ENCODE results near the gene TMEM37. TPM values are rescaled to one million over a fixed set of nuclear protein-coding genes. Genes with fewer than 3 reads are reported as not detected.
"Not testable (repeated sequence)": the region's sequence is repeated elsewhere in the genome, so short reads cannot be mapped to it uniquely, and the experiment has no call there.

TMEM37 gene
- total RNA-seq, 1 experiment from 2014 or later, result 13.8 TPM

- no peak overlapping the region for H3K27ac ChIP-seq (ENCODE audit: low read depth, low read length, poor library complexity, severe bottlenecking)
- no TSS peak for BruUV-seq (replicated peaks)
- ChIA-PET CTCF (no interaction called here), POLR2A (ENCODE audit: low non-redundant PET) (no interaction called here)
- H3K36me3 ChIP-seq (ENCODE audit: insufficient read depth, low read length, poor library complexity, severe bottlenecking), result no peaks in the 10 kb centered on the region
- peaks cover 2% of the 10 kb centered on the region for H3K4me1 ChIP-seq (ENCODE audit: insufficient read depth, low read length, poor library complexity, severe bottlenecking)
- H3K4me3 ChIP-seq (ENCODE audit: low read depth, low read length, poor library complexity, severe bottlenecking), result no peak overlapping the region
- DNase-seq (ENCODE audit: low spot score), result peak; percentile 29
- TF ChIP-seq CTCF (conservative IDR thresholded peaks at IDR 0.05; ENCODE audit: low read depth, low read length) (no peak), EZH2 (IDR thresholded peaks at IDR 0.05; ENCODE audit: borderline replicate concordance, low read depth, low read length, poor library complexity, severe bottlenecking) (no peak)
- no peaks in the 10 kb centered on the region for H3K27me3 ChIP-seq (replicated peaks; ENCODE audit: insufficient read depth, low read depth, low read length, poor library complexity)
- H3K9me3 ChIP-seq (ENCODE audit: low read depth, low read length, poor library complexity, severe bottlenecking), result no peaks in the 10 kb centered on the region
- intact Hi-C loops (cut with micrococcal nuclease; ENCODE audit: unreplicated experiment), result no loop called here
Measured at GRCh38 chr2:119402645-119403560, 28.8 kb upstream of the TMEM37 start.

DNA sequence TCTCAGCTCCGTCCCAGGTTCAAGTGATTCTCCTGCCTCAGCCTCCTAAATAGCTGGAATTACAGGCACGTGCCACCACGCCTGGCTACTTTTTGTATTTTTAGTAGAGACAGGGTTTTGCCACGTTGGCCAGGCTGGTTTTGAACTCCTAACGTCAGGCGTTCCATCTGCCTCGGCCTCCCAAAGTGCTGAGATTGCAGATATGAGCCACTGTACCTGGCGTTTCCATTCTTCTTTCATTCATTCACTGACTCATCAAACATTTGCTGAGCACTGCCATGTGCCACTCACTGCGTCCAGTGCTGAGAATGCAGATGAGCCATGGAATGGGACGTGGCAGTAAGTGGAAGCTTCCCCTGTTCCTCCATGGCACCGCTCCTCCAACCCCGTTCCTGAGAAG lies 28.0 kb upstream of the TMEM37 start:
- H3K36me3 ChIP-seq (ENCODE audit: insufficient read depth, low read length, poor library complexity, severe bottlenecking); H3K9me3 ChIP-seq (ENCODE audit: low read depth, low read length, poor library complexity, severe bottlenecking); H3K27me3 ChIP-seq (replicated peaks; ENCODE audit: insufficient read depth, low read depth, low read length, poor library complexity); H3K4me3 ChIP-seq (ENCODE audit: low read depth, low read length, poor library complexity, severe bottlenecking); H3K4me1 ChIP-seq (ENCODE audit: insufficient read depth, low read length, poor library complexity, severe bottlenecking); DNase-seq (ENCODE audit: low spot score); BruUV-seq (replicated peaks); H3K27ac ChIP-seq (ENCODE audit: low read depth, low read length, poor library complexity, severe bottlenecking); intact Hi-C loops (cut with micrococcal nuclease; ENCODE audit: unreplicated experiment): not testable (repeated sequence)
- ChIA-PET POLR2A (ENCODE audit: low non-redundant PET) (interaction anchor here (0.5 kb wide), 1 partner anchor 74 kb away, joined by 4 read pairs; no protein-coding TSS in a partner anchor), CTCF (interaction anchor here (0.6 kb wide), 1 partner anchor 255 kb away, joined by 3 read pairs; no protein-coding TSS in a partner anchor)

DNA sequence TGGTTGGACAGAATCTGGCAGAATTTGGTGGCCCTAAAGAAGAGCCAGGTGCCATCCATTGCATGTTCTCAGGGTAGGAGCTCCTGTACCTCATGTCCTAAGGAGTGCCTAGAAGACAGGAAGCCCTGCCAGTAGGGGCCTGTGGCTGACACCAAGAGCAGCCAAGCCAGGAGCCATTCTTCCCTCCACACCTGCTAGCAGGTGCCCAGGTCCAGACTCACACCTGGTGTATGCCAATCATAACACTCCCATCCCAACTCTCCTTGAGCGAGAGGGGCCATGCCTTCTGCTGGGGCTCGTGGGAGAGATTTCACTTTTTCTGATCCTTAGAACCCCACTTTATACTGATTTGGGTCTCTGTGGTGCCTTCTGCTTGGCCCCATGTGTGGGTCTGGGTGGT lies 26.5 kb upstream of the TMEM37 start:
- no peak for DNase-seq (ENCODE audit: low spot score)
- no peak overlapping the region for H3K27ac ChIP-seq (ENCODE audit: low read depth, low read length, poor library complexity, severe bottlenecking)
- CTCF ChIA-PET, result no interaction called here
- no TSS peak for BruUV-seq (replicated peaks)
- no peaks in the 10 kb centered on the region for H3K9me3 ChIP-seq (ENCODE audit: low read depth, low read length, poor library complexity, severe bottlenecking)
- POLR2A ChIA-PET (ENCODE audit: low non-redundant PET), result no interaction called here
- no peaks in the 10 kb centered on the region for H3K36me3 ChIP-seq (ENCODE audit: insufficient read depth, low read length, poor library complexity, severe bottlenecking)
- intact Hi-C loops (cut with micrococcal nuclease; ENCODE audit: unreplicated experiment), result loop anchor here (5.0 kb wide), 1 partner anchor 122 kb away; no protein-coding TSS in a partner anchor
- peaks cover 7% of the 10 kb centered on the region for H3K4me1 ChIP-seq (ENCODE audit: insufficient read depth, low read length, poor library complexity, severe bottlenecking)
- H3K27me3 ChIP-seq (replicated peaks; ENCODE audit: insufficient read depth, low read depth, low read length, poor library complexity), result no peaks in the 10 kb centered on the region
- no peak for TF ChIP-seq CTCF (conservative IDR thresholded peaks at IDR 0.05; ENCODE audit: low read depth, low read length)
- no peak for TF ChIP-seq EZH2 (IDR thresholded peaks at IDR 0.05; ENCODE audit: borderline replicate concordance, low read depth, low read length, poor library complexity, severe bottlenecking)
- H3K4me3 ChIP-seq (ENCODE audit: low read depth, low read length, poor library complexity, severe bottlenecking), result no peak overlapping the region
